Fibroblast of skin of abdomen (primary cell): ENCODE data around the gene COLEC11.
"Not testable (repeated sequence)": the region's sequence is repeated elsewhere in the genome, so short reads cannot be mapped to it uniquely, and the experiment has no call there.

Experiments used
- DNase-seq: peaks from one replicate; pipeline ENCODE4 v3.0.0-alpha.2; 2013

Gene COLEC11

GRCh38 chr2:3626118-3626811 lies 31.4 kb downstream of the COLEC11 start:
- DNase-seq = no peak

GRCh38 chr2:3626812-3627499 lies 32.0 kb downstream of the COLEC11 start:
- no peak for DNase-seq

- DNase-seq = no peak
These were observed 32.7 kb downstream of the COLEC11 start for GRCh38 chr2:3627500-3628100.

DNA sequence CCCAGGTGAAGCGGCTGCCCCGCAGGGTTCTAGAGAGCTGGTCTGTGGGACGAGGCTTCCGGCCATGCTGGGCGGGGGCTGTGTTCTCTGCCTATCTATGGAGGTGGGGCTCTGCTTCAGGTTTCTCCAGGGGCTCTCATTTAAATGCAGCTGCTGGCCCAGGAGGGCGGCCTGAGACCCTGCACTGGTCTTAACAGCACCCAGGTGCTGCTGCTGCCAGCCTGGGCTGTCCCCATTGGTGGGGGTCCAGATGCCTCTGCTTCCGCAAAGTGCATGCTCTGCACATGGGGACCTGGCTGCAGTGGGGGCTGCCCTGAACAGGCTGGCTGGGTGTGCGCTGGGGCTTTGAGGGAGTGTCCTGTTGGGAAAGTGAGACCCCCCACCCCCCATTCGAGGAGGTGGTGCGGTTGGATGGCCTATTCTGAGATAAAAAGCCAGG lies 33.3 kb downstream of the COLEC11 start:
- no peak for DNase-seq

DNA sequence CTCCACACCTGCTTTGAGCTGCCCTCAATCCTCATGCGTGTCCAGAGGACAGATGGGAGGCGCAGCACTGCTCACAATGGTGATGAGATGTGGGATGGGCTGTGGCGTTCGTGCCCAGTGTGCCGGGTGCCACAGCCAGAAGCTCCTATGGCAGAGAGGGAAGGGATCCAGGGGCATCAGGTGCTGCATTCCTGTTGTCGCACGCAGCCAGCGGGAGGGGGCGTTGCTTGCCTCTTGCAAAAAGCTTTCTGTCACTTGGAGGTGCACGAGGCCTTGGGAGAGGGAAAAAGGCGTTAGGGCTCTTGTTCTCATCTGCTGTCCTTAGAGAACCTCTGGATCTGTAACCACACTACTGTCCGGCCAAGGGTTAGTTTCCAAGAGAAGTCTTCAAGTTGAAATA lies 33.9 kb downstream of the COLEC11 start:
- DNase-seq = no peak

DNA sequence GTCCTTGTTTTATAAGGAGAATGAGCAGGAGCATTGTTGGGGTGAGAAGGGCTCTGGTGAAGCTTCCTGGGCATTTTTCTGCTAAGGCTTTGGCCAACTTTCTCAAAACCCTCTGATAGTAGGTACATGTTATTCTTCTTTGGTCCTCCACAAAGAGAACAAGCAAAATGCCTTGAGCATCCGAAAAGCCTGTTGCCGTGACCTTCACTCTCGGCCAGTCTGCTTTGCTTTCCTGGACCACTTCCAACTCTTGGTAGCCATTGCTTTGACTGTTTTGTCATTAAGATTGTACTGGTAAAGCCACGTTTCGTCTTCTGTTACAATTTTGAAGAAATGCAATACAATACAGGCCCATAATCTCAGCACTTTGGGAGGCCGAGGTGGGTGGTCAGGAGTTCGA lies 35.7 kb downstream of the COLEC11 start:
- no peak for DNase-seq

DNA sequence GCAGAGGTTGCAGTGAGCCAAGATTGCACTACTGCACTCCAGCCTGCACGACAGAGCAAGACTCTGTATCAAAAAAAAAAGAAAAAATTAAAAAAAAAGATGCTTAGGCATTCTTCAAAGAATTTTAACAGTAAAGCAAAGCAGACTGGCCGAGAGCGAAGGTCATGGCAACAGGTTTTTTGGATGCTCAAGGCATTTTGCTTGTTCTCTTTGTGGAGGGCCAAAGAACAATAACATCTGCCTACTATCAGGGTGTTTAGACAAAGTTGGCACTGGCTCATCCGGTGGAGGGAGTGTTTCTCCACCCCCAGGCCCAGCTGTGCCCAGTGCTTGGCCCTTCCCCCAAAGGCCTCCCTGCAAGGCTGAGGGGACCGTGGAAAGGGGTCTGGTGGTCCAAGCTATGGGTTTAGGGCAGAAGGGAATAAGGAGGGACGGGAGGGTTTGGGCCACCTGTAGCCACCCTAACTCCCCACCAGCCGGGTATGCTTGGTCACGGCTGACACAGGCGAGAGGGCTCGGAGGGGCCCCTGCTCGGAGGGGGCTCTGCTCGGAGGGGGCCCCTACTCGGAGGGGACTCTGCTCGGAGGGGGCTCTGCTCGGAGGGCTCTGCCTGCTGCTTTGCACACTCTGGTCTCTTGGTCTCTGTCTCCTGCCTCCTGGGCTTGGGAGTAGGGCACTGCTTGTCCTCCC lies 36.4 kb downstream of the COLEC11 start:
- DNase-seq = no peak

- DNase-seq = no peak
These were observed 37.1 kb downstream of the COLEC11 start for GRCh38 chr2:3631851-3632659.

GRCh38 chr2:3633089-3633981 lies 38.4 kb downstream of the COLEC11 start:
- DNase-seq = peak; percentile 23

GRCh38 chr2:3633982-3634595 lies 39.2 kb downstream of the COLEC11 start:
- DNase-seq = no peak

DNA sequence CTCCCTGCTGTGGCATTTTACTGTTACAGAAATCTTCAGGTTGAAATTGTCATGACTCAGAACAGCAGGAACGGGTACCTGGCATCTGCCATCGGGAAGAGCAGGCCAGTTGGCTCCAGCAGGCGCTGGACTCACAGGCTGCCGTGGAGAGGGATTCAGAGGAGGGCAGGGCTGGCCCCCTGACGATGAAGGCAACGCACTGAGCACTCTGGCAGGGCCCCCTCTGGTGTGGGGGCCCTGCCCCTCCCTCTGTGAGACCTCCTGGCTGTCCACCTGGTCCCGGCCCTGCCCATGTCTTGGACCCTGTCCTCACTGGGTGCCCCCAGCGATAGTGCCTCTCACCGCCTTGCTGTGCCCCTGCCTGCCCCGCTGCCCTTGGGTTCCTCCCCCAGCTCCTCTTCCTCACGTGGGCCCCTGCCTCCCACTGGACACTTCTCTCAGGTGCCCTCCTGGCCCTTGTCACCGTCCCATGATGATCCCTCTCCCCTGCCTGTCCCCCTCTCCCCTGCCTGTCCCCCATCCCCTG lies 39.7 kb downstream of the COLEC11 start:
- DNase-seq = no peak

DNA sequence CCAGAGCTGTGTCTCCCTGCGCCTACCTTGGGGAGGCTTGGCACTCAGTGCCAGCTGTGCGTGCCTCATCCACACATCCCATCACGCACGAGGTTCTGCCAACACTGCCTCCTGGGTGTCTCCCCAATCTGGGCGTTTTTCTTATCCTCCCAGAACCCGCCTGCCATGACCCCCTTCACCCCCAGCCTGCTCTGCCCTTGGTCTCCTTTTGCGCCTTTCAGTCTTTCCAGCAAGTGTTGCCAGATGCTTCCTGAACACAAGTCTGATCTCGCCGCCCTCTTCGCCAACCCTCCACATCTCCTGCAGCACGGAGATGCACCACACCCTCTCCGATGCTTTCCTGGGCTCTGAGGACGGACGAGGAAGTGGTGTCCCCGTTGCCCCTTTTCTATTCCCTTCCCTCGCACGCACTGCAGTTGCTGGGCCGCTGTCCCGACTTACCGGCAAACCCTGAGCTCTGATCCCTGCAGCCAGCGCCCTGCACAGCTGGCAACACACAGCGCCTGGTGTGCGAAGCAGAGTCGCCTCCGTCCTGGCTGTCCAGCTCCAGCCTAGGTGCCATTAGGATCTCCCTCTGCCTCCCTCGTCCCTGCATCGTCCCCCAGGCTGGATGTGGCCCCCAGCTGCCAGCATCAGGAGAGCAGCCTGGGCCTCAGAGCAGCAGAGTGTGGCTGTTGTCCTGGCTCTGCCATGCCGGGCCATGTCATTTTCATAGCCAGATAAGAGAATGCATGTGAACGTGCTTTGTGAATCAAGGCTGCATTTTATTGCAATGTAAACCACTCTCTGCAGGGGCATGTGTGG lies 40.5 kb downstream of the COLEC11 start:
- no peak for DNase-seq

- not testable (repeated sequence) for DNase-seq
These were observed 41.0 kb downstream of the COLEC11 start for GRCh38 chr2:3635975-3636327.

- DNase-seq = no peak
These were observed 41.8 kb downstream of the COLEC11 start for GRCh38 chr2:3636586-3637310.

DNA sequence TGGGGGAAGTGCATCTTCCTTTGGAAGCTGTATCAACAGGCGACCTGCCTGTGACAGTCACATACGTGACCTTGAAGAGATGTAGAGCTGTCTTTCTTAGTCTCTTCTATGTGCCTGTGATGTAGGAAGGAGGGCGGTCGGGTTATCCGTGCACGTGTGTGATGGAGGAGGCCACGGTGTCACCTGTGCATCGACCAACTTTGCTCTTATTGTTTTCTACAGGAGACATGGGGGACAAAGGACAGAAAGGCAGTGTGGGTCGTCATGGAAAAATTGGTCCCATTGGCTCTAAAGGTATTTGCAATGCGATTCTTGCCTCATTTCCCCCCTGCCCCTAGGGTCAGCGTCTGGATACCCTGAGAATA lies 42.4 kb downstream of the COLEC11 start:
- DNase-seq = no peak

- DNase-seq = no peak
These were observed 43.0 kb downstream of the COLEC11 start for GRCh38 chr2:3637692-3638455.

- DNase-seq = no peak
These were observed 43.5 kb downstream of the COLEC11 start for GRCh38 chr2:3638456-3638810.

GRCh38 chr2:3639015-3639630 lies 44.2 kb downstream of the COLEC11 start:
- DNase-seq = no peak
